Activated CD4-positive, alpha-beta memory T cell treated with anti-CD3 and anti-CD28 coated beads, Interleukin-2, amount 10 ng/mL, durations not matched to agents 7 days and 5 days (primary cell): ENCODE data around the gene LRRC74B. TPM values are rescaled to one million over a fixed set of nuclear protein-coding genes. Genes with fewer than 3 reads are reported as not detected.

Experiments
- CTCF ChIA-PET: fragments of 350-600 bp; sonication (Branson Sonifier 250); formaldehyde crosslinking; loops from one replicate; lab custom pipeline; 2021; ENCODE audit warnings: antibody characterized with exemption, inconsistent platforms; lab: Charles Lee
- POLR2A ChIA-PET: fragments of 350-600 bp; sonication (Branson Sonifier 250); formaldehyde crosslinking; loops from one replicate; lab custom pipeline; 2021; ENCODE audit warnings: antibody characterized with exemption; lab: Charles Lee
- DNase-seq: peaks from one replicate; pipeline ENCODE4 v3.0.0-alpha.2; 2020
- H3K27ac Mint-ChIP-seq: one replicate; pipeline ENCODE4 v1.8.0; 2021; ENCODE audit warnings: mild to moderate bottlenecking, mixed read lengths
- H3K27me3 Mint-ChIP-seq: one replicate; pipeline ENCODE4 v1.8.0; 2021; ENCODE audit warnings: mixed read lengths
- H3K36me3 Mint-ChIP-seq: one replicate; pipeline ENCODE4 v1.8.0; 2021; ENCODE audit warnings: low read depth, mixed read lengths
- H3K4me1 Mint-ChIP-seq: one replicate; pipeline ENCODE4 v1.8.0; 2021; ENCODE audit warnings: mixed read lengths
- H3K4me3 Mint-ChIP-seq: one replicate; pipeline ENCODE4 v1.8.0; 2021; ENCODE audit warnings: mild to moderate bottlenecking, mixed read lengths
- H3K9me3 Mint-ChIP-seq: one replicate; pipeline ENCODE4 v1.8.0; 2021; ENCODE audit warnings: mixed read lengths
- total RNA-seq, 2 experiments: library from RNA; stranded (reverse); gene quantifications; one replicate each; pipeline ENCODE4 v1.2.3, GENCODE V29; 2021

Gene LRRC74B
- total RNA-seq, 2 experiments from 2014 or later: not detected

DNA sequence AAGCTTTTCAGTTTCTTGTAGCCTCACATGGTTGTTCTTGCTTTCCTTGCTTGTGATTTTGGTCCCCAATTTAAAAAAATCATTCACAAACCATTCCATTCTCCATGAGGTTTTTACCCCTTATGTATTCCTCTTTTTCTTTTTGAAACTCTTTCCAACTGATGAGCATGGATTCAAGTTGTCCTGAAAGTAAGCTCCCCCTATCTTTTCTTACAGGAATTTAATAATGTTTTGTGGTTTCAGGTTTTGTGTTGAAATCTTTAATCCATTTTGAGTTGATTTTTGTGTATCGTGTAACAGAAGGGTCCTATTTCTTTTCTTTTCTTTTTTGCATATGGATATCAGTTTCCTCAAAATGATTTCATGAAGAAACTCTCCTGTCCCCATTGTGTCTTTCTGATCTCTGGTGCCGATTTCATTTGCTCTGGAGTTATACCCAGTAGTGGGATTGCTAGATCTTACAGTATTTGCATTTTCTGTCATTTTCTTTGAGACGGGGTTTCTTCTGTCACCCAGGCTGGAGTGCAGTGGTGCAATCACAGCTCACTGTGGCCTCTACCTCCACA lies 58.5 kb downstream of the LRRC74B start:
- POLR2A ChIA-PET: no interaction called here
- peaks cover 8% of the 10 kb centered on the region for H3K4me1 Mint-ChIP-seq
- DNase-seq: no peak
- H3K27ac Mint-ChIP-seq: no peak overlapping the region
- peaks cover 39% of the 10 kb centered on the region for H3K27me3 Mint-ChIP-seq
- CTCF ChIA-PET: no interaction called here
- no peaks in the 10 kb centered on the region for H3K9me3 Mint-ChIP-seq
- no peak overlapping the region for H3K4me3 Mint-ChIP-seq
- H3K36me3 Mint-ChIP-seq: no peaks in the 10 kb centered on the region

DNA sequence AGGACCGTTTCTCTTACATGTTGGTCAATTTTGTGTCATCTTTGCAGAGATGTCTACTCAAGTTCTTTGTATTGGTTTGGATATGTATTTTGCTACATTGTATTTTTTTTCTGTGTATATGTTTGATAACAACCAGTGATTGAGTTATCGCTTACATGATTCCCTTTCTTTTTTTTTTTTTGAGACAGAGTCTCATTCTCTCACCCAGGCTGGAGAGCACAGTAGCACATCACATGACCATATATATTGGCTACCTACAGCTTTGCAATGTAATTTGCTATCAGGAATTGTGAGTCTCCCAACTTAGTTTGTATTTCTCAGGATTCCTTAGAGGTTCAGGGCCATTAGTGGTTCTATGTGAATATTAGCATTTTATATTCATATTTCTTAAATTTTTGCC lies 59.5 kb downstream of the LRRC74B start:
- H3K36me3 Mint-ChIP-seq: no peaks in the 10 kb centered on the region
- no peak overlapping the region for H3K4me3 Mint-ChIP-seq
- ChIA-PET CTCF (no interaction called here), POLR2A (no interaction called here)
- no peak for DNase-seq
- no peaks in the 10 kb centered on the region for H3K9me3 Mint-ChIP-seq
- H3K4me1 Mint-ChIP-seq: peaks cover 8% of the 10 kb centered on the region
- H3K27ac Mint-ChIP-seq: no peak overlapping the region
- H3K27me3 Mint-ChIP-seq: peaks cover 38% of the 10 kb centered on the region

DNA sequence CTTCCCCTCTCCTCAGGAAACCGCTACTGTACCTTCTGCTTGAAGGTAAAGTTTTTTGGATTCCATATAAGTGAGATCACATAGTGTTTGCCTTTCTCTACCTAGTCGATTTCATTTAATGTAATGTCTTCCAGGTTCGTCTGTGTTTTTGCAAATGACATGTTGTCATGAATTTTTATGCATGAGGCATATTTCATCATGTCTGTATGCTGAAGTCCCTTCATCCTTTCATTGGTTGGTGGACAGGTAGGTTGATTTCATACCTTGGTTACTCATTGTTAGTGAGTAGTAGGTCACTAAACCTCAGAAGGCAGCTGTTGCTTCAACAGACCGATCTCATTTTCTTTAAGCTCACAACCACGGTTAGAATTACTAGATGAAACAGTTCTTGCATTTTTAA lies 60.3 kb downstream of the LRRC74B start:
- no peak overlapping the region for H3K27ac Mint-ChIP-seq
- no peak overlapping the region for H3K4me3 Mint-ChIP-seq
- DNase-seq: no peak
- peaks cover 38% of the 10 kb centered on the region for H3K27me3 Mint-ChIP-seq
- POLR2A ChIA-PET: no interaction called here
- no peaks in the 10 kb centered on the region for H3K9me3 Mint-ChIP-seq
- H3K36me3 Mint-ChIP-seq: no peaks in the 10 kb centered on the region
- peaks cover 8% of the 10 kb centered on the region for H3K4me1 Mint-ChIP-seq
- CTCF ChIA-PET: no interaction called here

GRCh38 chr22:21108379-21109115 lies 62.8 kb downstream of the LRRC74B start:
- Mint-ChIP-seq H3K36me3 (no peaks in the 10 kb centered on the region), H3K9me3 (no peaks in the 10 kb centered on the region), H3K27ac (no peak overlapping the region), H3K27me3 (peaks cover 29% of the 10 kb centered on the region), H3K4me1 (peaks cover 1% of the 10 kb centered on the region), H3K4me3 (no peak overlapping the region)
- no peak for DNase-seq
- ChIA-PET POLR2A (no interaction called here), CTCF (interaction anchor here (0.7 kb wide), 1 partner anchor 599 kb away, joined by 3 read pairs; no protein-coding TSS in a partner anchor)

Other genes starting within 250 kb of the LRRC74B start
- 100 to 1,000 TPM in 1 of 2 experiments, 10 to 100 TPM in 1; 85.8 to 100 TPM for gene PI4KA, start 187.1 kb upstream of the LRRC74B start, total RNA-seq
- 10 to 100 TPM; 34.7 to 35.6 TPM for gene SNAP29, start 186.9 kb upstream of the LRRC74B start, total RNA-seq
- 10 to 100 TPM; 84.8 to 88.2 TPM for gene CRKL, start 128.5 kb upstream of the LRRC74B start, total RNA-seq
- under 1 TPM; 0.23 to 0.58 TPM for gene AIFM3, start 78.7 kb upstream of the LRRC74B start, total RNA-seq
- 10 to 100 TPM; 53.3 to 60.3 TPM for gene LZTR1, start 63.6 kb upstream of the LRRC74B start, total RNA-seq
- gene THAP7, start 43.8 kb upstream of the LRRC74B start, total RNA-seq: 10 to 100 TPM; 24.7 to 25.4 TPM
- gene P2RX6, start 30.8 kb upstream of the LRRC74B start, total RNA-seq: under 1 TPM; 0.08 to 0.23 TPM
- gene SLC7A4, start 13.4 kb upstream of the LRRC74B start, total RNA-seq: not detected